Measurements from ENCODE around the gene NCOA6.
A peak's percentile ranks its signal among the peaks of the same experiment; 100 is the strongest.

Gene NCOA6

GRCh38 chr20:34703424-34704176, 121.9 kb downstream of the NCOA6 start:
- DNase-seq: no peak

DNA sequence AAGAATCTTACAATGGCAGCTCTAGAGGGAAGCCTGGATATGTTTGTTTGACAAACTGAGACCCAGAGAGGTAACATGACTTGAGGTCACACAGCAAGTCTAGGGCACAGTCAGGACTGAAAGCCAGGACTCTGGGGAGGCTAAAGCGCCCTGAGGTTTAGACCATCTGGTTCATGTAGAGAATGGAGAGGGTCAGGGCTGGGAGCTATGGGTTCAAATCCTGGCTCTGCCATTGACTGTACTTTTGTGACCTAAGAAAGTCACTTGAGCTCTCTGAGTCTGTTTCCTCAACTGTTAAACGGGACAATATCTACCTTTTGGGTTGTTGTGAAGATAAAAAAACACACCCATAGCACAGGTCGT, 122.4 kb downstream of the NCOA6 start:
- no peak for DNase-seq

DNA sequence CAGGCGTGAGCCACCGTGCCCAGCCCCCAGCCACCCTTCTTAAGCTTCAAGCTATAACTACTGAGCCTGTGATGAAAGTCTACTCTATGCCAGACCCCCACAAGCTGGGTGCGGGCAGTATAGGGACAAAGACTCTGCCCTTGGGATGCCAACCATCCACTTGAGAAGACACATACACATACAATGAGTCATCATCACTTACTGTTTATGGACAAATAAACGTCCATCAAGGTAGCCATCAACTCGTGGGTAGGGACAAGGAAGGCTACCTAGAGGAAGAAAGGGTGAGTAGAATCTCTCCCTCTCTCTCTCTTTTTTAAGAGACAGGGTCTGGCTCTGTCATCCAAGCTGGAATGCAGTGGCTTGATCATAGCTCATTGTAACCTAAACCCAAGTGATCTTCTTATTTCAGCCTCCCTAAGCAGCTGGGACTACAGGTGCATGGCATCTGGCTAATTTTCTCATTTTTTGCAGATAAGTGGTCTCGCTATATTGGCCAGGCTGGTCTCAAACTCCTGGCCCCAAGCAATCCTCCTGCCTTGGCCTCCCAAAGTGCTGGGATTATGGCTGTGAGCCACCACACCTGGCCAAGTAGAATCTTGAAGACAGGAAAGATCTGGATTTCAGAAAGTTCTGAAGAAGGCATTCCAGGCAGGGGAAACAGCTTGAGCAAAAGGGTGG, 123.9 kb downstream of the NCOA6 start:
- peak; percentile 44 for DNase-seq

GRCh38 chr20:34693414-34693813, 132.0 kb downstream of the NCOA6 start:
- DNase-seq: no peak

- DNase-seq: no peak
Observed at GRCh38 chr20:34691838-34692237, 133.6 kb downstream of the NCOA6 start.

- DNase-seq: no peak
Observed at GRCh38 chr20:34689486-34689885, 136.0 kb downstream of the NCOA6 start.

GRCh38 chr20:34683667-34684066, 141.8 kb downstream of the NCOA6 start:
- no peak for DNase-seq

DNA sequence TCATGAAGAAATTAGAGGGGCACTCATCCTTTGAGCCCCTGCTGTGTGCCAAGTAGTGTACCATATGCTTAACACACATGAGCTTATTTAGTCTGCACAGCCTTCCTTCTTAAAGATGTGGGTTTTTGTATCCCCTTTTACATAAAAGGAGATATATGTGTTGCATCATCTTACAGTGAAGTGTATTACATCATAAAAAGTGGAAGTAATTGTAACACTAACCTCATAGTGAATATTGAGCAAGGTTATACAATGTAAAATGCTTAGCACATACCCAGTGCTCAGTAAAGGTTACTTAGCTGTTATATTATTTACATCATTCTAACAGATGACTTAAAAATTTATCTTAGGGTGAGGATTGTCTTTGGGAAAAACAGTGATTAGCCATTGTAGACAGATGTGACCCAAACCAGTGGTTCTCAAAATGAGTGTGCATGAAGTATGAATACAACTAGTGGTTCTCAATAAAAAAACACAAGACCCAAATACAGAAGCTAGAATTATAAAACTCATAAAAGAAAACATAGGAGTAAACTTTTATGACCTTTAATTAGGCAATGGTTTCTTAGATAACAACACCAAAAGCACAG, 144.8 kb downstream of the NCOA6 start:
- DNase-seq: peak; percentile 61

GRCh38 chr20:34676642-34677373, 148.6 kb downstream of the NCOA6 start, which contains the start of gene PIGU:
TSS of gene PIGU (minus strand) at chr20:34677092. CDS start at chr20:34677085, 7 bp downstream.
- DNase-seq: peak; percentile 87

GRCh38 chr20:34675993-34676641, 149.3 kb downstream of the NCOA6 start:
- DNase-seq: no peak

- no peak for DNase-seq
Observed at GRCh38 chr20:34675561-34675960, 149.9 kb downstream of the NCOA6 start.

DNA sequence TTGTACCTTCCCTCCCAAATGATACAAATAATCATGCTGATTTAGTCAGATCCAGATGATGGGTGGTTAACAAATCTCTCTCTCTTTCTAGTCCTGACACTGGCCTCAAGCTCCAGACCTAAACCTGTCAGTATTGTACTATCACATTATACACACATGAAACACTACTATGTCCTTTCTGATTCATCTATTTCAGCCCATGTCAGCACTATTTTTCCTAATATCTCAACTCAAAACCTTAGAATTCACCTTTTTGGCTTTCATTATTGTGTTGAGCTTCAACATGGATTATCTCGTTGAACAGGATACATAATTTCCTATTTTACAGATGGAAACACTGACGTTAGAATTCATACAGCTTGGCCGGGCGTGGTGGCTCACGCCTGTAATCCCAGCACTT, 152.0 kb downstream of the NCOA6 start:
- DNase-seq: no peak

GRCh38 chr20:34669094-34669493, 156.4 kb downstream of the NCOA6 start:
- no peak for DNase-seq

Data from NCI-H524 treated with DMSO at 0.1 percent for 48 hours (cell line).